GM21390 (cell line): ENCODE data around the gene KCNK15.
"Not testable (repeated sequence)": the region's sequence is repeated elsewhere in the genome, so short reads cannot be mapped to it uniquely, and the experiment has no call there.

ENCODE experiments used
- ATAC-seq: cut with Tn5 transposase; IDR thresholded peaks from one replicate; pipeline ENCODE4 v1.9.1; 2021; ENCODE audit not compliant: unreplicated experiment

The KCNK15 gene

DNA sequence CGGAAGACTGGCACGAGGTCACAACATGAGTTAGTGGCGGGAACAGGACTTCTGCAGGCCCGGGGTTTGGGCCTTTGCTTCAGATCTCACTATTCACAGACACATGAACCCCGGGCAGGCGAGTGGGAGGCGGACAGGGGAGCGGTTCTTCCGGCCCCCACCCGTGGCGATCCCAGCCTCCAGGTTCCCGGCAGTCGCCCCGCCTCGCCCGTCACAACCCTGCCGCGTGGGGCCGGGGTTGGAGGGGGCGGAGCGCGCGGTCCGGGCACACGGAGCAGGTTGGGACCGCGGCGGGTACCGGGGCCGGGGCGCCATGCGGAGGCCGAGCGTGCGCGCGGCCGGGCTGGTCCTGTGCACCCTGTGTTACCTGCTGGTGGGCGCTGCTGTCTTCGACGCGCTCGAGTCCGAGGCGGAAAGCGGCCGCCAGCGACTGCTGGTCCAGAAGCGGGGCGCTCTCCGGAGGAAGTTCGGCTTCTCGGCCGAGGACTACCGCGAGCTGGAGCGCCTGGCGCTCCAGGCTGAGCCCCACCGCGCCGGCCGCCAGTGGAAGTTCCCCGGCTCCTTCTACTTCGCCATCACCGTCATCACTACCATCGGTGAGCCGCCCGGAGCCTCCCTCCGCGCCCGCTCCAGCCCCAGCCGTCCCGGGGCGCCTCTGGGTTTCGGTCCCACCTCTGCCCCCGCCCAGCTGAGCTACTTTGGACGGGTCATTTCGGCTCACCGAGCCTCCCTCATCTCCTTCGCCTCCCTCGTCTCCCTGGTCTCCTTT is at the start of gene KCNK15:
Gene KCNK15, plus strand, starts transcription at position 268 of the 769 bp plus-strand sequence. Its CDS starts 46 bp downstream, at position 314.
- no peak for ATAC-seq

DNA sequence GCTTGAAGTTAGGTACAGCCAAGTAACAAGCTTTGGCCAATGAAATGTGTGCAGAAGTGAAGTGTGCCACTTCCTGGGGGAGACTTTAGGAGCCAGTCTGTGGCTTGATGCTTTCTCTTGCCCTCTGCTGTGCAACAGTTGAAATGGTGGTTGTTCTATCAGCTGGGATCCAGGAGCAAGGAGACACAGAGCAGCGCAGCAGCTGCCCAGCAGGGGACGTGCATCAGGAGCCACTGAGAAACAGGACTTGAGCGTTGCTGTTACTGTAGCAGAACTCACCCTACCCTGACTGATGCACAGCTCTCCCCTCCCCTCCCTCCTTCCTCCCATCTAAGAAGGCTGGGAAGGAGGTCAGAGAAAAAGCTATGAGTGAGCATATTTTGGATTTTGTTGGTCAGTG is 49.4 kb upstream of the KCNK15 start:
- ATAC-seq = no peak

DNA sequence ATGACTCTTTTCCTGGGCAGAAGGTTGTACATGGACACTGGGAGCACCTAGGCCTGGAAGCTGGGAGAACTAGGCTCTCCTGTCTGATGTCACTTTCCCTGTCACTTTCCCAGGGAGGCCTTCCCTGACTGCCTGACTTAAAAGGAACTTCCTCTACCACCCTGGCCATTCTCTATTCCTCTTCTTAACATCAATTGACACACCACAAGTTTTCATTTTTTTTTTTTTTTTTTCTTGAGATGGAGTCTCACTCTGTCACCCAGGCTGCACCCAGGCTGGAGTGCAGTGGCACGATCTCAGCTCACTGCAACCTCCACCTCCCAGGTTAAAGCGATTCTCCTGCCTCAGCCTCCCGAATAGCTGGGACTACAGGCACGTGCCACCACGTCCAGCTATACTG is 48.6 kb upstream of the KCNK15 start:
- ATAC-seq = not testable (repeated sequence)

DNA sequence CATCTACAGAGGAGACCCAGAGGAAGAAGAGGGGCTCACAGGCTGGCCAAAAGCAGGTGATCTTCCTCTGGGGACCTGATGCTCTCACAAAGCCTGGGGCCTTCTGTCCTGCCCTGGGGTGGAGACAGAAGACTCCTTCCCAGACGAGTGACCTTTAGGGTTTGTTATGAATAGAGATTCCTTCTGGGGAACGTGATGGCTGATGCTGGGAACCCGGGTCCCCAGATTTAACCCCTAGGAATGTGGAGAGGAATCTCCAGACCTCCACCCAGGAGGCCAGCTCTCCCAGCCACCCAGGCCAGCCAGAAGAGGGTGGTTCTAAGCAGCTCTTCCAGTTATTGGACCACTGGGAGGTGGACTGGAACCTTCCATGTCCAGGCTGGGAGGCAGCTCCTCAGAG is 47.3 kb upstream of the KCNK15 start:
- no peak for ATAC-seq

DNA sequence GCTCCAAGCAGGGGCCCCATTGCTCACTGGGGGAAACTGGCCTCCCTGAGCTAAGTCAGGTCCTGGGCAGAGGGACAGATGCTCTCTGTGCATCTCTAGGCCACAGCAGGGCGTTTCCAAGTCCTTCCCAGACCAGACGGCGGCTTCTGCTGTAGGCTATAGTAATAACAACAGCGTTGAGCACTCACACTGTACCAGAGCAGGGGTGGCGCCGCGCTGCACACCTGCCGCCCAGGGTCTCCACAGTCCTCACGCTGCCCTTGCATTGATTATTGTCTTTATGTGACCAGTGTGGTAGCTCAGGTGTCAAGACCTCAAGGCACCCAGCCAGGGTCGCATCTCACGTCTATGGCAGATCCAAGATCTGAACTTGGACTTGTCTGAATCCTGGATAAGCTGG is 45.4 kb upstream of the KCNK15 start:
- ATAC-seq = no peak

DNA sequence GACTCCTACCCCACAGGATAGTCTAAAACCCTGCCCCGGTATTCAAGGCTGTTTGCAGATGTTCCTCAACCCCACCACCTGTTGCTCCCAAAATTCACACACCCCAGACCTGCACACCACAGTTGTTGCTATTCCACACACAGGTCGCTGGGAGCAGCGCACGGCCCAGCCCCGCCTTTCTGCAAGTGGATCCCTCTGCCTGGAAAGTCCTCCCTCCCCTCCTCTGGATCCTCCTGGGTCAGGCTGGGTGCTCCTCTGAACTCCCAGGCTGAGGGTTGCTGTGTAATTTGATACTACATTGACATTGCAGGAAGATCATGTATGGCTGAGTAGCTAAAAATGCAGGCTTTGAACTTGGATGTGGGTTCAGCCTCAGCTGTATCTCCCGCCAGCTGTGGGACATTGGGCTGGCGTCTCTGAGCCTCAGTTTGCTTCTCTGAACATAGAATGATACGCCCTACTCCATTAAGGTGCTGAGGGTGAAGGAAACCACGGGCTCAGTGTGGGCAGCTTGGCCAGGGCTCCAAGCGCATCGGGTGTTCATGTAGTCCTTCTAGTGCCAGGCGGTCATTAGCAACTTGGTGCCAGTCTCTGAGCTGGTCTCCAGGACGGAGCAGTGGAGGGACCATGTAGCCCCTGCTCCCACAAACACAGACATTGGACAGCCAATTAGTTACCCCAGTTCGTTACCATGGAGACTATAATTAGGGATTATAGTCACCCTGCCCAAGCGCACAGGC is 44.4 kb upstream of the KCNK15 start:
- ATAC-seq = no peak

DNA sequence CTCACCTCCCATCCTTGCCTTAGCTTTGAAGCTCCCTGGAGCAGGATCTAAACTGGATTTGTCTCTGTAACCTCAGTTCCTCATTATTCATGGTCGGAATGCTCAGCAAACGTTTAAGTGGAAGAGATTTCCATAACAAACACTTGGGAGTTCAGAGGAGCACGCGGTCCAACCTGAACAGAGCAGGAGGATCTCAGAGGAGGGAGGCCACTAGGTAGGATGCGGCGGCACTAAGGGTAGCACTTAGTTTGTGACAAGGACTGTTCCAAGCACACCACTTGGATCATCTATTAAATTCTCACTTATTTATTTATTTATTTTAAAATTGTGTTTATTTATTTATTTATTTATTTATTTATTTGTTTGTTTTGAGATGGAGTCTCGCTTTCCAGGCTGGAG is 43.8 kb upstream of the KCNK15 start:
- no peak for ATAC-seq

DNA sequence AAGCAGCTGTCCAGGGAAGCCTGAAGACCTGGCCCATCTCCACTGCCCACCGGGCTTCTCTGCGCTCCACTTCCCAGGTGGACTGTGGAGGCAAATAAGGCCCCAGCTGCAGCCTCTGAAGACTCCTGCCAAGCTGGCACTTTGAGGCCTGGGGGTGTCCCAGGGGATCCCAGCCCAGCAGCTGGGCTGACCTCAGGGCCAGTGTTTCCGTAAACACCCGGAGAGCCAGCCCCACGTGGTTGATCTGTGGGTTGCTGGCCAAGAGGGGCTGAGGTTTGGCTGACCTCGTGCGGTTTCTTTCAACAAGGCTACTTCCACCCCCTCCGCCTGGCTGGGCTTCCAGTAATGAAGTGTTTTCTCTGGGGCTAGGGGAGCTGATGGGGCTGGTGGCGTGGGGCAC is 42.9 kb upstream of the KCNK15 start:
- ATAC-seq = no peak

DNA sequence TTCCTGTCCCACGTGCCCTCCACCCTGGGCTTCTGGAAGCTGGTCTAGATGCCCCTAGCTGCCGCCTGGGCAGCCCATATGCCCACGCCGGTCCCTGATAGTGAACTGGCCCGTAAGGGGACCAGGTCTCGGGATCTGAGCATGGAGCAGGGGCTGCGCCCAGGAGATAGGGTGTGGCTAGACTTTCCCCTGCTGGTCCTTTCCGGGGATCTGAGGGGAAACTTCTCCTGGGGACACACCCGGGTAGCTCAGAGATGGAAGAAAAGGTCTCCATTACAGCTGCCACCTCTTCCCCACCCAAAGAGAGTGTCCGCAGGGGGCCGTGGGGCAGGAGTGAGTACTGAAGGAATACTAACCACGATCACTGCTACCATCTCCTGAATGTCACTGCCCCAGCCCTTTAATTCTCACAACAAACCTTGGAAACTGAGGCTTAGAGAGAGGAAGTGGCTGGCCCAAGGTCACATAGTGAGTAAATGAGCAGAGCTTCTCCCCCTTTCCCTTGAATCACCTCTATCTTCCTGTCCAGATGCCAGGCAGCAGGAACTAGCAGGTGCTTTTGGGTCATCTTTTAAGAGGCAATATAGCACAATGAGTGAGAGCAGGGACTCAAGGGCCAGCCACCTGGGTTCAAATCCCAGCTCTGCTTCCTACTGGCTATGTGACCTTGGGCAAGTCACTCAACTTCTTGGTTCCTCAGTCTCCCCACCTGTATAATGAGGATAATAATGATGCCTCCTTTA is 42.3 kb upstream of the KCNK15 start:
- no peak for ATAC-seq

DNA sequence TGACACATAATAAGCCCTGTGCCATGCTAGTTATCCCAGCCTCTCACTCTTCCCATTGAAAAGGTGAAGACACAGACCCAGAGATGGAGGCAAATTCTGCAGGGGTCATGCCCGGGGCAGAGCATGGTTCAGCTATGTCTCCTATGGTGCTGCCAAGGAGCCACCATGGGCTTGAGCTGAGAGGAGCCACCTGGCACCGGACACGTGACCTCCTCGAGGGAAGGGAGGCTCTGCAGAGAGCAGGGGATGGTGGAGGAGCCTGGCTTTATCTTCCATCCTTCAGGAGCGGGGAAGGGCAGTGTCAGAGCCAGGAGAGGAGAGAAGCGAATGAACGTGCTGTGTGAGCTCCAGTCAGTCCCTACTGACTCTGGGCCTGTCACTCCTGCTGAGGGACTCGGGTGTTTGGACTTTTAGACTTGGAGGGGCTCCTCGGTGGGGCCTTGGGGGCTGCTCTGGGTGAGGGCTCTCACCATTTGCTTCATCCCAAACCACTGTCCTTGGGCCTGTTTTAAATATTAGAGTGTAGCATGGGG is 41.6 kb upstream of the KCNK15 start:
- ATAC-seq = no peak

DNA sequence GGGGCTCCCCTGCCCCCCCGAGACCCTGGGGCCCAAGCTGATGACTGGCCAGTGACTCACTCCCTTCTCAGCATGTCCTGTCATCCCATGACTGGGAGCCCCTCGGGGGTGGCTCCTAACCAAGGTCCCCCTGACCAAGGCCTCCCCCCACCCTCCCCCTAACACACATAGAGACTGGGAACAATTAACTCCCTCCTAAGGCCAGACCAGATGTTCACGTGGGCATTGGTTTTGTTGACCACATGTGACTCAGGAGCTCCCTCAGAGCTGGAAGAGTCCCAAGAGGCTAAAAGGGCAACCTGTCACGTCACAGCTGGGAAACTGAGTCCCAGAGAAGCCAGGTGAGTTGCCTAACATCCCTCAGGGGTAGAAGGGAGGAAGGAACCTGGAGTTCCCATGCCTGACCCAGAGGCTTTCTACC is 41.1 kb upstream of the KCNK15 start:
- ATAC-seq = no peak

DNA sequence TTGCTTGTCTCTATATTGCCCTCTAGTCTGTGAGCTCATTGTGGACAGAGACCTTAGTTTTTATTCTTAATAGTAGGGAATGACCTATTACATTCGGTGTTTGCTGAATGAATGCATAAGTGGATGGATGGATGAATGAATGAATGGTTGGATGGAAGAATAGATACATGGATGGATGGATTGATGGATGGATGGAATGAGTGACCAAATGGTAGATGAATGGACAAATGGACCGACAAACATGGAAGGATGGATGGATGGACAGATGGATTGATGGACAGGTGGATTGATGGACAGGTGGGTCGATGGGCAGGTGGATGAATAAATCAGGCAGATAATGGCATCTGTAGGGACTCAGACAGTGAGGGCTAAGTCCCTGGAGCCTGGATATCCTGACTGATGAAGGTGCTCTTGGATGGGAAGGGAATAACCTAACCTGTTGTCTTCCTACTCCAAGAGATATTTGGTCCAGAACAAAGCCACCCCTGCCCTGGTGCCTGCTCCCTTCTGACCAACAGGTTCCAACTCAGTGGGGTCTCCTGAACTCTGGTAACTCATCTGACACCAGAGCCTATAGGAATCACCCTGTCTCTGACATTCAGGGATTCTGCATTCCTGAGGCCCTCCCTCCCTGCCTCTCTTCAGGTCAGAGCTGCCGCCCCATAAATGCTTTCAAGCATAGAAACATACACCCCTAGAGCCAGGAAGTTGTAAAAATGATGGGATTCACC is 40.1 kb upstream of the KCNK15 start:
- ATAC-seq = no peak

DNA sequence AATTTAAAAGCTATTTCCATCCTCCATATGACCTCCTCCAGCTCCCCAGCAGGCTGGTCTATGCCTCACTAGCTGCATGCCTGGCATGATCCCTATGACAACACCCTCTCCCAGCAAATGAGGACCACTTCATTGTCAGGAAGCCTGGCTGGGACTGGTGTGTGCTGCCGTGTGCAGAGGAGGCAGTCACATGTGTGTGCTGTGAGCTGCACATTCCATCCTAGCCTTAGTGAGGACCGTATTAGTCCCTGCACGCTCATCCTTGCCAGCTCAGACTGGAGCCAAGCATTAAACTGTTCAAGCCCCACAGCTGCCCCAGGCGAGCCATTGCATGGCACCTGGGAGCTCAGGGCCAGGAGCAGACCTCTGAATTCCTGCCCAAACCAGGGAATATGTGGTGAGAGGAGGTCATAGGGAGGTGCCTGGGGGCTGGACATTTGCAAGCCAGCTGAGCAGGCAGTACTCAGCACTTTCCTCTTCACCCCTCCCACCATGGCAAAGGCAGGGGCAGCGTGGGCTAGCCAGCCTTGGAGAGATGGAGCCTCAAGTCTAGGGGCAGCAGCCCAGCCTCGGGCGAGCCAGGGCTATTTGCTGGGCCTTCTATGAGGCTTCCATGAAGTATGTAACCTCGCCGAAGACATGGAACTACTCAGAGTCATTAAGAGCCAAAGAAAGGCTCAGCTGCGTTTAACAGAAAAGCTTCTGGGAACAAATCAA is 39.2 kb upstream of the KCNK15 start:
- no peak for ATAC-seq

DNA sequence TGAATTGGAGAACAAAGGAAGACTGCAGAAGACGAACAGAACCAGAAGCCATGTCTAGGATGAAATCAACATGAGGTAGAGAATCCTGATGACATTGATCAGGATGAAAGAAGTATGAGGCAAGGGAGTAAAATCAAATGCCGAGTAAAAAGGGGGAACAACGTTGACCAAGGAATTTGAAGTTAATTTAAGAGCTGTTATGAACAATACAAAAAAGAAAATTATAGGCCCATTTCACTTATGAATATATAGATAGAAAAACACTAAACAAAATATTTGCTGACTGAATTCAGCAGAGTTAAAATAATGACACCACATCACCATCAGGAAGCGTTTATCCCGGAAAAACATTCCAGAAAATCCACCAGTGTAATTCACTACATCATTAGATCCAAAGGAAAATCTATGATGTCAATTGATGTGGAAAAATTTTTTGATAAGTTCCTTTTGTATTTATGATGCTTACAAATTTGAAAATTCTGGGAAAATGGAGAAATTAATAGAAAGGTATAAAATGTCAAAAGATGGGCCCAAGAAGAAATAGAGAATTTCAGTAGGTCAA is 38.6 kb upstream of the KCNK15 start:
- ATAC-seq = no peak

DNA sequence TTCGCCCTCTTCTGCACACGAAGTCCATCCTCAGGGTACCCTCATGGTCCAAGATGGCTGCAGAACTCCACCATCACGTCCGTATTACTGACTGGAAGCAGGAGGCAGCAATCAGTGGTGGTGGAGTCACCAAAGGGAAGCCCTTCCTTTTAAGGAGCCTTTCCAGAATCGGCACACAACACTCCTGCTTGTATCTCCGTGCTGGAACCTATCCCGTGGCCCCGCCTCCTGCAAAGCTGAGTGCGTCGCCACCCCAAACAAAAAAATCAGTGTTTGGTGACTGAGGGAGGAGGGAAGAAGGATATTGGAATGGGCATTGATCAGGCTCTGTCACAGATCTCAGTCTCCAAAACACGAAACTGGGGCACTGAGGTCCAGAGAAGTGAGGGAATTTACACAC is 36.3 kb upstream of the KCNK15 start:
- no peak for ATAC-seq

DNA sequence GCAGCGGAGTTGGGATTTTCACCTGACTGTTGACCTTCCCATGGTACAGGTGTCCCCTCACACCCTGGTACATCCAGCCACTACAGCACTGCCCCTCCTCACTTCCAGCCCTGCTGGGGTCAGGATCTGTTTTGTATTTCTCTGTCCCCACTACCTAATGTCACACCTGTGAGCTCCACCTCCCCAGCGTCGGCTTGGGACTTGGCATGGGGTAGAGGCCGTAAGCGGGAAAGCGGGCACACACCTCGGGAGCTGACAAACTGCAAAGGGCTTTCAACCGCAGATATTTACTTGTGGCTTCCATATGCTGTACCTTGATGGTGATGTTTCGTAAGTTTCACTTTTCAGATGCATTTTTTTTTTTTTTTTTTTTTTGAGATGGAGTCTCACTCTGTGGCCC is 35.9 kb upstream of the KCNK15 start:
- no peak for ATAC-seq

DNA sequence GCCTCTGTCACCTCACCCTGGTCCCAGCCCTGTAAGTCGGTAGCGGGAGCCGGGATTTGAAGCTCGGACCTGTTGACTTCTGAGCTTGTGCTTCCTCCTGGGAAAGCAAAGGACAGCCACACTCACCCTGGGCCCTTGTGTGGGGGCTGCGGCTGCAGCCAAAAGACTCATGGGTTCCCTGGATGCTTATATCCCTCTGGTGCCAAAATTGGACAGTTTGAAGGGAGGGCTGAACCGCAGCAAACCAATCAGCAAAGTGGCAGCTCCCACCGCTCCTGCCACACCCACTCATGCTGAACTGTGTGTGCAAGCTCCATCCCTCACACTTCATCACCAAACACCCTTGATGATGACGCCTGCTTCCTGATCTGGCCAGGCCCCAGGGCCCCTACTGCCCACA is 34.4 kb upstream of the KCNK15 start:
- ATAC-seq = no peak

DNA sequence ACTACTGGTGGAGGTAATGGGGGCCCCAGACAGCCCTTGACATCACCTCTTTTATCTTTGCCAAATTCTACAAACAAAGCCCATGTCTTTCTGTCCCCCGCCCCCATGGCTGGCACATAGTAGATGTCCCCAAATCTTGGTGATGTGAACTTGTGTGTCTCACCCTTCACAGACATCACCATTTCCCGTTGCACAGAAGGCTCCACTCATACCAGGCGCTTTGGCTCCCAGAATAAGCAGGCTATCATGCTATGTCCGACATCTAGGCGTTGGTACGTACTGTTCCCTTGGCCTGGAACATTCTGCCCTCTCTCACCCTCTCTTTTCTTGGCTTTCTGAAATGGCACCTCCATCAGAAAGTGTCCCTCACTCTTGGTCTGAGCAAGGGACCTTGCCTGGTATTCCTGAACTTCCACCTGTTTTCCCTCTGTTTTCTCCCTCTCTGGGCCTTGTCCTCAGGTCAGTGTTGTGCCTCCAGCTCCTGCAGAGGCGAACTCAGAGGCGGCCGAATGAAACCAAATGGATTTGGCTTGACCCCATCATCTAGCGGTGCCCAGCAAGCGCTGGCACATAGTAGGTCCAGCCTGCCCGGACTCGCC is 31.5 kb upstream of the KCNK15 start:
- no peak for ATAC-seq

DNA sequence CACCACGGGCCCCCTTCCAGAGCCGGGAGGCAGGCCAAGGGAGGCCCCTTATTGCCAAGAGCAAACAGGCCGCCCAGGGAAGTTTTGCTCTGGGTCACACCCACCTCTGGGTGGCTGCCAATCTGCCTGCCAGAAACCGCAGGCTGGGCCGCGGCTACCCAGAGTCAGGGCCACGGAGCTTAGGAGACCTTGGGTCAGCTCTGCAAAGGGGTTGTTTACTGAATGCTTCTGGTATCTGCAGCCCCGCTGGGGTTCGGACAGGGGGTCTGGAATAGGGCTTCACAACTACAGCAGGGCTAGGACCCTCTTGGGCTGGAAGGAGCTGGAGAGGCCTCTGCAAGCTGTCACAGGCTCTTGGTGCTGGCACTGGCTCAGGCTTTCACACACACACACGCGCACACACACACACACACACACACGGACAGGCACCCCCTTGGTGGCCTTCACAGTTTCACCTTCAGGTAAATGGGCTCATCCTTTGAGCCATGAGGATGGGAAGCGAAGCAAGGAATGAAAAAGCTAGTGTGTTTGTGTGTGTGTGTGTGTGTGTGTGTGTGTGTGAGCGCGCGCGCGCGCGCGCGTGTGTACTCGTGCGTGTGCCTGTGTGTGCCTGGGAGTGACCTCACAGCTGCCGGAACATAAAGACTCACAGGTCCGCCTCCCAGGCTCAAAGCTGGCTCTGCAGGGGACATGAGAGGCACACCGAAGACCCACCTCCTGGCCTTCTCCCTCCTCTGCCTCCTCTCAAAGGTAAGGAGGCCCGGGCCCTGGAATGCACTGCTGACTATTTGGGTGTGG is 30.8 kb upstream of the KCNK15 start, which contains the start of gene CCN5:
Gene CCN5, plus strand, starts transcription at position 669 of the 798 bp plus-strand sequence. Its CDS starts 22 bp downstream, at position 691.
- no peak for ATAC-seq
